Body of pancreas (tissue), 4 donors: ENCODE results near the gene IRGQ.

Experiments used
- POLR2A ChIP-seq, 3 donors: fragments of 450-650 bp; IDR thresholded peaks; one replicate each; pipeline ENCODE4 v1.6.1; 2016; ENCODE audit warnings: antibody characterized with exemption in 3 of 3, mild to moderate bottlenecking in 2 of 3
- TF ChIP-seq, protein P1 (sequence below), 7 experiments: fragments of 450-650 bp in 4 of 7; fragments of 200-600 bp in 3 of 7; sonication (generic) in 3 of 7; IDR thresholded peaks; one replicate each; pipeline ENCODE4 v1.5.1; 2016 to 2019; ENCODE audit warnings: antibody characterized with exemption in 7 of 7

- TF ChIP-seq, protein P1, sequence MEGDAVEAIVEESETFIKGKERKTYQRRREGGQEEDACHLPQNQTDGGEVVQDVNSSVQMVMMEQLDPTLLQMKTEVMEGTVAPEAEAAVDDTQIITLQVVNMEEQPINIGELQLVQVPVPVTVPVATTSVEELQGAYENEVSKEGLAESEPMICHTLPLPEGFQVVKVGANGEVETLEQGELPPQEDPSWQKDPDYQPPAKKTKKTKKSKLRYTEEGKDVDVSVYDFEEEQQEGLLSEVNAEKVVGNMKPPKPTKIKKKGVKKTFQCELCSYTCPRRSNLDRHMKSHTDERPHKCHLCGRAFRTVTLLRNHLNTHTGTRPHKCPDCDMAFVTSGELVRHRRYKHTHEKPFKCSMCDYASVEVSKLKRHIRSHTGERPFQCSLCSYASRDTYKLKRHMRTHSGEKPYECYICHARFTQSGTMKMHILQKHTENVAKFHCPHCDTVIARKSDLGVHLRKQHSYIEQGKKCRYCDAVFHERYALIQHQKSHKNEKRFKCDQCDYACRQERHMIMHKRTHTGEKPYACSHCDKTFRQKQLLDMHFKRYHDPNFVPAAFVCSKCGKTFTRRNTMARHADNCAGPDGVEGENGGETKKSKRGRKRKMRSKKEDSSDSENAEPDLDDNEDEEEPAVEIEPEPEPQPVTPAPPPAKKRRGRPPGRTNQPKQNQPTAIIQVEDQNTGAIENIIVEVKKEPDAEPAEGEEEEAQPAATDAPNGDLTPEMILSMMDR (IDR thresholded peaks at IDR 0.05), result no peak
- TF ChIP-seq POLR2A (IDR thresholded peaks at IDR 0.05), result no peak
These were observed 40.3 kb upstream of the IRGQ start for GRCh38 chr19:43636121-43636683.
